Measurements from ENCODE around the gene BEND3. TPM values are rescaled to one million over a fixed set of nuclear protein-coding genes. Genes with fewer than 3 reads are reported as not detected.
A peak's percentile ranks its signal among the peaks of the same experiment; 100 is the strongest.

BEND3 gene
- total and polyA plus RNA-seq, 10 of the 15 experiments (the other 5 are each of a cell fraction or from before 2014, with no cell fraction given) = 1.1 to 9.0 (median 3.6) TPM

DNA sequence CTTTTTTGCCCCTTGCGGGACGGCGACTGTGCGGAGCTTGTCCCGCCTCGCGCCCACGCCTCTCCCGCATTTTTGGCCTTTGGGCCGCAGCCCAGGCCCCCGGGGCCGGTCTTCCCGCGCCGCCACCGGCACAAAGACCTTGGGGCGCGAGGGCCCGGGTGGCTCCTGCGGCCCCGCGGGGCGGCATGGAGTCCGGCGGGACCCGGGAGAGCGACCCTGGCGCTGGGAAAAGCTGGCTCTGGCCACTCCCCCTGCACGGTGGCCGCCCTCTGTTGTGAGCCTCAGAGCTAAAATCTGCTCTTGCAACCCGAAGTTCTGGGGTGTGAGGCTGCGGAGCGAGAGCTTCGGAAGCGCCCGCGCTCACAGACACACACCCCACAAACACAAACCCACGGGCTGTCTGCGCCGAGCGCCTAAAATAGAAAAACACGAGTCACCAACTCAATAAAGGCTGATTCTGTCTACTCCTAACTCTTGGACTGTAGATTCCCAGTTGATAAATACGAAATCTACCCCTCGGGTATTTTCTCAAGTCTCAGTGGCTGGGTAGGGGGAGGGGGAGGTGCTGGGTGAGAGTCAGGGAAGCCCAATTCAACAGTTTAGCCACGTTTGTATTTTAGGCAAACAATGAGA, 496 bp upstream of the BEND3 start:
- no peak for FAIRE-seq
- peak; percentile 38; the same call in 1 of the 2 replicates for TF ChIP-seq YY1 (IDR thresholded peaks at IDR 0.05; ENCODE audit: low read depth, low read length)
- peak; percentile 52; the same call in 1 of the 2 replicates for TF ChIP-seq DPF2 (IDR thresholded peaks at IDR 0.05)
- no peak for TF ChIP-seq TCF12 (IDR thresholded peaks at IDR 0.05; ENCODE audit: low read depth, low read length)
- TF ChIP-seq ZNF274 (IDR thresholded peaks at IDR 0.05; ENCODE audit: insufficient read depth, insufficient read length) = no peak
- no peak for TF ChIP-seq NFYA (IDR thresholded peaks at IDR 0.05; ENCODE audit: borderline replicate concordance, low read depth, low read length)
- no peak for TF ChIP-seq NFIC (IDR thresholded peaks at IDR 0.05; ENCODE audit: low read depth, low read length)
- TF ChIP-seq PML (IDR thresholded peaks at IDR 0.05; ENCODE audit: low read length) = no peak; the same call in 1 of the 2 replicates
- peak in 1 of 2 experiments; percentile 12; a peak in 1 of 3 replicates for TF ChIP-seq EGR1 (IDR thresholded peaks at IDR 0.05; ENCODE audit: borderline replicate concordance in 1 of 2, low read depth in 2 of 2, low read length in 2 of 2)
- TF ChIP-seq SREBF2 (IDR thresholded peaks at IDR 0.05; ENCODE audit: low read length) = no peak
- peak; percentile 41; the same call in 1 of the 2 replicates for TF ChIP-seq NR2F1 (conservative IDR thresholded peaks at IDR 0.05)
- no peak for TF ChIP-seq ATF7 (IDR thresholded peaks at IDR 0.05; ENCODE audit: low read depth)
- TF ChIP-seq SIN3A (IDR thresholded peaks at IDR 0.05; ENCODE audit: low read depth, low read length) = no peak
- no peak for TF ChIP-seq MYC (IDR thresholded peaks at IDR 0.05; ENCODE audit: insufficient read depth, insufficient read length, insufficient replicate concordance, low read length, severe bottlenecking)
- TF ChIP-seq GATAD2B (conservative IDR thresholded peaks at IDR 0.05; ENCODE audit: low read depth) = peak; percentile 78
- TF ChIP-seq ZBED1 (IDR thresholded peaks at IDR 0.05; ENCODE audit: borderline replicate concordance) = no peak
- no peak for TF ChIP-seq FOXK2 (IDR thresholded peaks at IDR 0.05)
- no peak for TF ChIP-seq ZNF24 (IDR thresholded peaks at IDR 0.05)
- 0 out of 2 replicates have a peak, but pooled peaks have one; percentile 64 for TF ChIP-seq MTA3 (IDR thresholded peaks at IDR 0.05; ENCODE audit: borderline replicate concordance, low read length)
- no peak for TF ChIP-seq IKZF2 (IDR thresholded peaks at IDR 0.05)
- TF ChIP-seq LARP7 (IDR thresholded peaks at IDR 0.05) = peak; percentile 60; the same call in 1 of the 2 replicates
- peak; percentile 73 for TF ChIP-seq IKZF1 (conservative IDR thresholded peaks at IDR 0.05)
- TF ChIP-seq BRCA1 (IDR thresholded peaks at IDR 0.05; ENCODE audit: low read depth, low read length) = no peak
- ATAC-seq = peak; percentile 48
- ChIA-PET POLR2A (interaction anchor here (1.1 kb wide), 1 partner anchor 18 kb away, joined by 4 read pairs; no protein-coding TSS in a partner anchor), RAD21 (ENCODE audit: unreplicated experiment) (interaction anchor here (0.8 to 1.9 kb wide), 3 partner anchors 9 to 15 kb away, joined by 3 to 11 read pairs (median 4); no protein-coding TSS in a partner anchor), CTCF (interaction anchor here (0.9 to 2.2 kb wide), 5 partner anchors 10 to 202 kb away, joined by 3 to 6 read pairs (median 3); partner anchors contain the start of gene MTRES1), SMC1A (ENCODE audit: uncharacterized antibody, unreplicated experiment) (interaction anchor here (1.3 kb wide), 1 partner anchor 9 kb away, joined by 5 read pairs; no protein-coding TSS in a partner anchor)
- no peak for DNase-seq (ENCODE audit: low read depth, low spot score)
- Histone ChIP-seq H3K4me3 (peak overlapping the region; percentile 68), H3K36me3 (ENCODE audit: control insufficient read depth in 2 of 2, insufficient read depth in 2 of 2, low read length in 1 of 2) (no peaks in the 10 kb centered on the region), H3K9ac (ENCODE audit: control insufficient read depth, insufficient read depth, low read length) (peak overlapping the region; percentile 72; the same call in 1 of the 2 replicates), H4K20me1 (ENCODE audit: control insufficient read depth, insufficient read depth) (no peaks in the 10 kb centered on the region), H3K4me2 (ENCODE audit: control insufficient read depth, insufficient read depth) (peak overlapping the region; percentile 99), H3K79me2 (ENCODE audit: control insufficient read depth, insufficient read depth, low read length) (no peaks in the 10 kb centered on the region), H2AFZ (ENCODE audit: control insufficient read depth, low read depth, low read length) (peak overlapping the region; percentile 79), H3K4me1 (ENCODE audit: control insufficient read depth, insufficient read depth, low read length) (peaks cover 12% of the 10 kb centered on the region), H3K27me3 (replicated peaks in 1 of 2; ENCODE audit: control insufficient read depth in 2 of 2, insufficient read depth in 2 of 2, low read length in 1 of 2) (no peaks in the 10 kb centered on the region; a peak in 1 of 4 replicates), H3K9me3 (replicated peaks; ENCODE audit: control insufficient read depth, insufficient read depth, low read length) (no peaks in the 10 kb centered on the region), H3K27ac (ENCODE audit: control insufficient read depth, insufficient read depth) (no peak overlapping the region)
- intact Hi-C loops (cut with micrococcal nuclease; ENCODE audit: unreplicated experiment) = loop anchor here (2.0 to 10.0 kb wide), 2 partner anchors 39 to 539 kb away; no protein-coding TSS in a partner anchor
- in situ Hi-C loops (cut with MboI) = no loop called here
- no TSS peak for BruUV-seq (replicated peaks)
- WGBS (ENCODE audit: insufficient coverage, insufficient replicate concordance, low lambda C conversion rate, missing lambda C conversion rate) = under 1% methylated on average over 45 of the region's 45 CpGs

All from GM12878 (cell line).